ENCODE measurements around the gene ANAPC2.

ANAPC2 gene

GRCh38 chr9:137214620-137215019 is 26.3 kb upstream of the ANAPC2 start:
- no peak for DNase-seq

DNA sequence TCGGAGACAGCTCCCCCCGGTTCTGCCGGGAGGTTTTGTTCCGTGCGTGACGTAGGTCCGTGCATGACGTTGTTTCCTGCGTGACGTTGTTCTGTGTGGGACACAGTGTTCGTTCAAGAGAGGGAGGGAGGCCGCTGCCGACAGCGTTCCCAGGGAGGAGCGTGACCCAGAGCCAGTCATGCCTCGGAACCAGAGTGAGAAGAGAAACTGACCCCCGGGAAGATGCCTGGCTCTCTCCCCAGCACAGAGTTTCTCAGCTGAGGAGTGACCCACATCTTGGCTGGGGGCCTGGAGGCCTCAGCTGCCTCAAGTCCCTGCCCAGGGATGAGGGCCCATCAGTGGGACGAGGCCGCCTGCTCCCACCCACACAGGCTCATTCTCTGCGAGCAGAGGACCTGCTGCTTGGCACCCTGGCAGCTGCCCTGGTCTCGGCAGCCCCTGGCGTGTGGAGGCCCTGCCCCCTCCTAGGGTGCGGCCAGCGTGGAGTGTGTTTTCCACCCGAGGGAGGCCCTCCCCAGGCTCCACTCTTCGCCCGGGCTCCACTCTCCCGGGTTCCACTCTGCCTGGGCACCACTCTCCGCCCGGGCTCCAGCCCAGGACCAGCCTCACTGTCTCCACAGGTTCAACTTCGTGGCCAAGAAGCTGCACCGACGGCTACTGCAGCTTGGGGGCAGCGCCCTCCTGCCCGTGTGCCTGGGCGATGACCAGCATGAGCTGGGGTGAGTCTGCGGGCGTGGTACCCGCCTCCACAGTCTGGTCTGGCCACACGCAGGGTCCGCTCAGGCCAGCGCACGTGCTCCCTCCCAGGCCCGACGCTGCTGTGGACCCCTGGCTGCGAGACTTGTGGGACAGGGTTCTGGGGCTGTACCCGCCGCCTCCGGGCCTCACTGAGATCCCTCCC is 25.1 kb upstream of the ANAPC2 start:
- DNase-seq, result no peak

DNA sequence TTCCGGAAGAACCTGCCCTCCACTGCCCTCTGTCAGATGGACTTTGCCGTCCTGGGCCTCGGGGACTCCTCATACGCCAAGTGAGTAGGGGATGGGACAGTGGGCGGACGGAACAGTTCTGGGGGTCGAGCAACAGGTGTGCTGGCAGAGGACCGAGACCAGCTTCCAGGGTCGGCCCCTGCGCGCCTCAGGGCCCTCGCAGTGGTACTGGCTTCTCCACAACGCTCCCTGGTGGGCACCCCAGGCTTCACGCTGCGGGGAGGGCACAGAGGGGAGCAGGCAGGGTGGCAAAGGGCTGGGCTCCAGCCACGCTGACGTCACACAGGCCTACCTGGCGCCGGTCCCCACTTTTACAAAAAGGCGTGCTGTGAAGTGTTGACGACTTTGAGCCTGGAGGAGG is 24.2 kb upstream of the ANAPC2 start:
- DNase-seq, result no peak

- no peak for DNase-seq
Measured at GRCh38 chr9:137211532-137211931, 23.2 kb upstream of the ANAPC2 start.

DNA sequence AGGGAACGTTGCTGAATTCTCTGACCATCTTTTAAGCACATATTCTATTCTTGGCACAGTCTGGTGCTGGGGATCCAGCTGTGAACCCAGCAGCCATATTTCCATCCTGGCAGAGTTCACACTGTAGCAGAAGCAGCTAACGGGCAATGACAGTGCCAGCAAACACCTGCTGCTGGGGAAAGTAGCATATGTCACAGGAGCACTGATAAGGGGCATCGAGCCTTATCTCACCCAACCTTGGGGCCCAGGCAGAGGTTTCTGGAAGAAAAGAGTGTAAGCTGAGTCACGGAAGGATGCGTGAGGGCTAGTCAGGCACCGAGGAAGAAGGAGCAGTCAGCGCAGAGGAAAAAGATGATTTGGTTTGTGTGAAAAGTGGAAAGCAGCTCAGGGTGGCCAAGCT is 18.2 kb upstream of the ANAPC2 start:
- no peak for DNase-seq

DNA sequence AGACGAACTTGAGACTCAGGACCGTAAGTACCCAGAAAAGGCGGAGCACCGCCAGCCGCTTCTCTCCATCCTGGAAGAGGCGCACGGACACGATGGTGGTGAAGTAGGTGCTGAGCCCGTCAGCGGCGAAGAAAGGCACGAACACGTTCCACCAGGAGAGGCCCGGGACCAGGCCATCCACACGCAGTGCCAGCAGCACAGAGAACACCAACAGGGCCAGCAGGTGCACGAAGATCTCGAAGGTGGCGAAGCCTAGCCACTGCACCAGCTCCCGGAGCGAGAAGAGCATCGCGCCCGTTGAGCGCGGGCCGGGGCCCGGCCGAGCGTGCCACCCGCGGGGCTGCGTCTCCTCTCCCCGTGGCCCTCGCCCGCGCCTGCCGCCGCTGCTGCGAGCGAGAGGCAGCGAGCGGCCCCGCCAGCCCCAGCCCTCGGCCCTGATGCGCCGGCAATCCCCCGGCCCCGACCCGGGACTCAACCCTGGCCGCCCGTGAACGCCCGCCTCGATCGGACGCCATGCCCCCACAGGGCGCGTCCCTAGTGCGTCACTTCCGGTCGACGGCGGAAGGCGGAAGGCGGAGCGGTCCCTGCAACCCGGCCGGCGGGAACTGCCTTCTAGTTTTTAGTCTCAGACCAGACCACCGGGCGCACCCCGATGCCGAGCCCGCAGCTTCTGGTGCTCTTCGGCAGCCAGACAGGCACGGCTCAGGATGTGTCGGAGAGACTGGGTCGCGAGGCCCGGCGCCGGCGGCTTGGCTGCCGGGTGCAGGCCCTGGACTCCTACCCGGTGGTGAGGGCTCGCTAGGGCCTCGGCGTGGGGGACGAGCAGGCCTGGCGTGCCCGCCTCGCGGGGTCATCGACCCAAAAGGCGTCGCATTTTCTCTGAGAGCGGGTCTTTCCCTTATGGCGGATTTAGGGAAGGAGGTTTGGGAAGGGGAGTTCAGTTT is 17.0 kb upstream of the ANAPC2 start, which contains the start of the genes NDOR1 and TMEM203:
NDOR1 (plus strand) TSS at position 575 of the 944 bp plus-strand sequence; CDS start at position 653, 78 bp downstream.
TMEM203 (minus strand) TSS at position 523 of the 944 bp plus-strand sequence; CDS start at position 289, 234 bp downstream.
- peak; percentile 89 for DNase-seq

DNA sequence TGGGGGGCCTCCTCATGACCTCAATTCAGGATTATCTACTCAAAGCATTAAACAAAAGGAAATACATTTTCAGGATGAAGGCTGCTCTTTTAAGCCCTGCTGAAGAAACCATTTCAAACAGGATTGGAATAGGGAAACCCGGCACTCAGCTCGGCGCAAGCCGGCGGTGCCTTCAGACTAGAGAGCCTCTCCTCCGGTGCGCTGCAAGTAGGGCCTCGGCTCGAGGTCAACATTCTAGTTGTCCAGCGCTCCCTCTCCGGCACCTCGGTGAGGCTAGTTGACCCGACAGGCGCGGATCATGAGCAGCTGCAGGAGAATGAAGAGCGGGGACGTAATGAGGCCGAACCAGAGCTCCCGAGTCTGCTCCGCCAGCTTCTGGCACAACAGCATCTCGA is 16.4 kb upstream of the ANAPC2 start:
- no peak for DNase-seq

GRCh38 chr9:137202966-137203365 is 14.6 kb upstream of the ANAPC2 start:
- DNase-seq, result no peak

GRCh38 chr9:137201205-137201868 is 13.0 kb upstream of the ANAPC2 start:
- no peak for DNase-seq

DNA sequence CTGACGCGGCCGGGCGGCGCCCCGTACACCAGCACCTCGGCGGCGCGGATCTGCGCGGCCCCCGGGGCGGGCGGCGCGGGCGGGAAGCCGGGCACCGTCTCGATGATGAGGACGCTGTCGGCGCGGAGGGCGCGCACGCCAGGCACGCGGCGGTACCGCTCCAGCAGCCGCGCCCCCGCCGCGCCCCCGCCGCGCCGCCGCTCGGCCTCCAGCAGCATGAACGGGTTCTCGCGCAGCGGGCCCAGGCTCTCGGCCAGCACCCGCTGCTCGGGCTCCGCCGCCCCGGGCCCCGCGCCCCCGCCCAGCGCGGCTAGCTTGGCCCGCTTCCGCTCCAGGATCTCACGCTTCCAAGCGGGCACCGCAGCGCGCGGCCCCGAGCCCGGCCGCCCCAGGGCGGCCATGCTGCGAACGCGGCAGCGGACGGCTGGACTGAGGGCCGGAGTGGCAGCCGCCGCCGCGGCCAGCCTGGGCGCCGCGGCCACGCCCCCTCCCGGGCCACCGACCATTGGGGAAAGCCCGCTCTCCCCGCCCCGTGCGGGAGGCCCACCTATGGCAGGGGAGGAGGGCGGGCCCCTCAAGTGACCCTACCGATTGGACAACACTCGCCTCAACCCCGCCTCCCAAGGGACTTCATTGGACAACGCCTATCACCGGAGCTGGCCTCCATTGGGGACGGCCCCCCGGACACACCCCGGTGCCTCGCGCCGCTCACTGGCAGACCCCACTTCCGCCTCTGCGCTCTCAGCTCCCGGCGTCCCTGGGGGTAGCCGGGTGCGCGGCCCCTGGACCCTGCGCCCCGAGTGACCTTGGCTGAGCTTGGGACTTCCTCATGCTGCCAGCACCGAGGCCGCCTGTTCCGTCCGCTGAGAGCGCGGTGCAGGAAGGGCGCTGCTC is 12.2 kb upstream of the ANAPC2 start, which contains the start of gene TPRN:
TPRN (minus strand) TSS at position 431 of the 894 bp plus-strand sequence; CDS start at position 401, 30 bp downstream.
- peak; percentile 100 for DNase-seq

DNA sequence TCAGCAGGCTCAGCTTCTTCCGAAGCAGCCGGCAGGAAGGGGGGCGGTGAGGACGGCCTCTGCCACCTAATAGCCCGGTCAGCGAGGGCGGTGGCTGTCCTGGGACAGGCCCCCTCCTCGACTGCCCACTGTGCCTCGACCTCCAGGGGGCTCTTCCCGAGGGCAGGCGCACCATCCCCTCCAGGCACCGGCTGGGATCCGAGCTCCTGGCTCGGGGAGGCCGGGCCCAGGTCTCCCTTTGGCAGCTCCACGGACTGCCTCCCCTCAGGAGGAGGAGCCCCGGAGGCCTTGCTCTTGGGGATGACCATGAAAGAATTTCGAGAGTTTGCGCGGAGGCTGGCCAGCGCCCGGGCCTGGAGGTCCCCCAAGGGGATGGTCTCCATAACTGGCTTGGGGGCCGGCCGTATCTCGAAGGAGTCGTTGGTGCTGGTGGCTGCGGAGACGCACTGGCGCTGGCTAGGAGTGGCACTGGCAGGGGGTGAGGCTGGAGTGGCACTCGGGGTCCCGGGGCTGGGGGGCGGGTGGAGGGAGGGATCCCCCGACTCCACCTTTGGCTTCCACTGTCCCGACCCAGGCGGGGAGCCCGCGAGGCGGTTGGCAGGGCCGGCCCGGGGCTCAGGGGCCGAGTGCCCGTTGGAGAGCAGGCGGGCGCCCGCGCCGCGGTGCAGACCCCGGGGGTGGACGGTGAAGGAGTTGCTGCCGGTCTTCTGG is 11.2 kb upstream of the ANAPC2 start:
- DNase-seq, result no peak

DNA sequence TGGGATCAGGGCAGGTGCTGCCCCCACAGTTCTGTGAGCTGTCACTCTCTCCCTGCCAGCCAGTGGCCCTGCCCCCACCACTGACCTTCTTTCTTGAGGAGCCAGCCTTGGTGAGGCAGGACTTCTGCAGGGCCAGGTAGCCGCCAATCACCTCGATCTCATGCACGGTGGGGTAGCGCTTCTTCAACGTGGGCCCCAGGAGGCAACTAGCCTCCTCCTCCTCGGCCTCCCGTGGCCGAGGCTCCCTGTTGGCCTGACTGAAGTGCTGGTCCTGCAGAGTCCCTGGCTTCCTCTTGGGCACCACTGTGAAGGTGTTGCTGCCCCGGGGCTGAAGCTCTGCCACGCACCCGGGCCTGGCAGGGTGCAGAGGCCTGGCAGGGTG is 10.5 kb upstream of the ANAPC2 start:
- no peak for DNase-seq

DNA sequence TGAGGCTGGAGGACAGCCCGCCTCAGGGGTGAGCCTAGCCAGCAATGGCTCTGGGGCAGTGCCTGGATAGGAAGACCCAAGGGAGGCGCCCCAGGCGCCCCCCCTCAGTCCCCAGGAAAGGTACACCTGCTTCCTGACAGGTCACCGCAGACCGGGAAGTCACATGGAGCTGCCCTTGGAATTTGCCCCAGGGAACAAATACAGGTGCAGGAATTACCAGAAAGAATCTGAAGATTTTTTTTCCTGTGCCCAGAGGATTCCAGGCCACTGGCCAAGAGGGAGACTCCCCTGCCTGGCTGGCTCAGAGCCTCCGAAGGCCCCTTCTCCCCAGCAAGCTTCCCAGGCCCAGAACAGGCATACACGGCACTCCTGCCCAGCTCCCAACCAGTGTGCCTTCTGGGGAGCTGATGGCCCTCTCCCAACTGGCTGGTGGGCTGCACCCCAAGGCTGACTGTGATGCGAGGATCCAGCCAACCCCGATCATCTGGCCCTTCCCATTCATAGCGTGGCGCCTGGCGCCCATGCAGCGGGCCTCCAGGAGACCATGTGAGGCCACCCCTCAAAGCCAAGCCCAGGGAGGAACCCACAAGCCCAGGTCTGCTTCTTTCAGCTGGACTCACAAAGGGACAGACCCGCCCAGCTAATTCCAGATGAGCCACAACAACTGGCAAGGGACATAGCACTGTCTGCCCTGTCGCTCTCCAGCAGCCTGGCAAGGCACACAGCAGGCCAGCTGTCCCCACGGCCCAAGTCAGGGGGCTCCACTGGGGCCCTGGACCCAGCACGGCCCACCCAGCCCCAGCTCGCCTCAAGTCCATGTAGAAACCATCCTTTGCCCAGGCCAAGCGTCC is 9.9 kb upstream of the ANAPC2 start:
- no peak for DNase-seq

- peak; percentile 100 for DNase-seq
Measured at GRCh38 chr9:137195525-137196220, 7.3 kb upstream of the ANAPC2 start.

DNA sequence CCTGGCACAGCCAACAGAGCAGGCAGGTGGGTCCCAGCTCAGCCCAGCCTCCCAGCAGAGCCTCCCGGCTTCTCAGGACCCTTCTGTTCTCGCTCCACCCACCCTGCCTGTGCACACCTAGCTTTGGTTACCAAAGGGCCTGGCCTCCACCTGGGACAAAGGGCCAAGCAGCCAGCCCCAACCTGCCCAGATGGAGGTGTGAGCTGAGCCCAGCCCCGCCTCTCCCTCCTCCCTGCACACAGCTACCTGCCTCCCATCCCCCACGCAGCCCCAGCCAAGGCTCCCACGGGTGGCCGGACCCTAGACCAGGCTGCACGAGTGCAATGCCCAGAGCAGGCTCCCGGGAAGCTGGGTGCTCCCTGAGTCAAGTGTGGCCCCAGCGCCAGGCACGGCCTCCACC is 6.5 kb upstream of the ANAPC2 start:
- DNase-seq, result peak; percentile 89

DNA sequence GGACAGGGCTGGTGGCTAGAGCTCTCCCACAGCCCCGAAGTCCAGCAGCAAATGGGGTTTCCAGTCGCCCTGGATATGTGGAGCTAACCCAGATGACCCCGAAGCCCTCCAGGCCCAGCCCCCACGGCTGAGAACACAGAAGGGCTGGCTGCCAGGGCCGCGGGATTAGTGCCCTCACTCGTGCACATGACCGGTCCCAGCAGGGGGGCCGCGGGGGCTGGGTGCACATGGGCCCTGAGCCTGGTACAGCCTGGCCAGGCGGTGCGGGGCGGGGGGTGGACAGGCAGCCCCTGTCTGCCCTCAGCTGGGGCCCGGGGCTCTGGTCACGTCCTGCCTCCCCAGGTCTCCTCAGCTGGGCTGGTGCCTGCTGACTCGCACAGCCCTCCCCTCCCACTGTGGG is 6.0 kb upstream of the ANAPC2 start:
- DNase-seq, result peak; percentile 47

DNA sequence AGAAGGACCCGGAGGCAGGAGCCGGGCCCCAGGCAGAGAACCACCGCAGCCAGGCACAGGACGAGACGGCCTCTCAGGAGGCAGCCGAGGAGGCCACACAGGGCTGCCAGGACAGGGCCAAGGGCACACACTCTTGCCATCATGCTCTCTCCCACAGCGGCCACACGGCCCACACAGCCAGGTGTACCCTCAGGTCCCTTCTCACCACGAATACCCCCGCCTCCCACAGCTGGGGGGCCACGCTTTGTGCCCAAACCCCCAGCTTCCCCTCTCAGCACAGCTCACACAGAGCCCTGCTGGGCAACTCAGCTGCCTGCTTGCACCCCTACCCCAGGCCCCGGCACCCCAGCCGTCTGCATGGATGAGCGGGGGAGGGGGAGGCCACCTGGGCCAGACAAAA is 5.4 kb upstream of the ANAPC2 start:
- DNase-seq, result peak; percentile 51

DNA sequence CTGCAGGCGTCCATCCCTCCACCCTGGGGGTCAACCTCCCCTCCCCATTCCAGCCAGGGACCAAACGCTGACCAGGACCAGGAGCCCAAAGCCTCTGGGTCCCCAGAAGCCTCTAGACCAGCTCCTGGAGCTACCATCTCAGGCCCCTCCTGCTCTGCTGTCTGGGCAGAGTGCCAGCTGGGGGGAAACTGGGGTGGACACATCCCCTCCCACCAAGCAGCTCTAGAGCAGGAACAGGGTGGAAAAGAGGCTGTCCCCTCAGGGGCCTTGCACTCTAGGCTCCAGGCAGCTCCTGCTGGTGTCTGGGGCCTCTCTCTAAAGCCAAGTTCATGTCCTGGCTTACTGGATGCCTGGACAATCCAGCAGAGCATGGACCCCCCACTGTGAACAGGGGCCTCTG is 4.5 kb upstream of the ANAPC2 start:
- DNase-seq, result no peak

DNA sequence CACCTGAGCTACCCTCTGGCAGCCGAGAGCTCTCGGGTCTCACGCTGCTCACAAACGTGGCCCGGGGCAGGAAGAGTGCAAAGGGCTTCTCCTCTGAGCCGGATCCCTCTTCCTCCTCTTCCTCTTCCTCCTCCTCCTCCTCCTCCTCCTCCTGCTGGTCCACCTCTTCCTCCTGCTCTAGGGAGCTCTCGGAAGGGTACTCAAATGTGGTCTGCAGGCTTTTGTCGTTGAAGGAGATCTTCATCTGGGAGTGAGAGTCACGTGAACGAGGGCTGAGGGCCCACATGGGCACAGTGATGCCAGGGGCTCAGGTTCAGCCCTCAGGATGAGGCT is 4.1 kb upstream of the ANAPC2 start:
- DNase-seq, result no peak
